ENCODE measurements around the gene CIB1.

Gene CIB1

DNA sequence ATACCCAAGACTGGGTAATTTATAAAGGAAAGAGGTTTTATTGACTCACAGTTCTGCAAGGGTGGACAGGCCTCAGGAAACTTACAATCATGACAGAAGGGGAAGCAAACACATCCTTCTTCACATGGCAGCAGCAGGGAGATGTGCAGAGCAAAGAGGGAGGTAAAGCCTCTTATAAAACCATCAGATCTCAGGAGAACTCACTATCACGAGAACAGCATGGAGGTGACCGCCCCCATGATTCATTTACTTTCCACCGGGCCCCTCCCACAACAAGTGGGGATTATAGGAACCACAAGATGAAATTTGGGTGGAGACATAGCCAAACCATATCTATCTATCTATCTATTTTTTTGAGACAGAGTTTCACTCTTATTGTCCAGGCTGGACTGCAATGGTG is 5.6 kb upstream of the CIB1 start:
- no peak for TF ChIP-seq CTCF (IDR thresholded peaks at IDR 0.05; ENCODE audit: insufficient read depth, low read depth, low read length, missing control alignments)
- DNase-seq (ENCODE audit: low read depth) = no peak
- H3K4me3 ChIP-seq (ENCODE audit: low read length) = no peak overlapping the region

DNA sequence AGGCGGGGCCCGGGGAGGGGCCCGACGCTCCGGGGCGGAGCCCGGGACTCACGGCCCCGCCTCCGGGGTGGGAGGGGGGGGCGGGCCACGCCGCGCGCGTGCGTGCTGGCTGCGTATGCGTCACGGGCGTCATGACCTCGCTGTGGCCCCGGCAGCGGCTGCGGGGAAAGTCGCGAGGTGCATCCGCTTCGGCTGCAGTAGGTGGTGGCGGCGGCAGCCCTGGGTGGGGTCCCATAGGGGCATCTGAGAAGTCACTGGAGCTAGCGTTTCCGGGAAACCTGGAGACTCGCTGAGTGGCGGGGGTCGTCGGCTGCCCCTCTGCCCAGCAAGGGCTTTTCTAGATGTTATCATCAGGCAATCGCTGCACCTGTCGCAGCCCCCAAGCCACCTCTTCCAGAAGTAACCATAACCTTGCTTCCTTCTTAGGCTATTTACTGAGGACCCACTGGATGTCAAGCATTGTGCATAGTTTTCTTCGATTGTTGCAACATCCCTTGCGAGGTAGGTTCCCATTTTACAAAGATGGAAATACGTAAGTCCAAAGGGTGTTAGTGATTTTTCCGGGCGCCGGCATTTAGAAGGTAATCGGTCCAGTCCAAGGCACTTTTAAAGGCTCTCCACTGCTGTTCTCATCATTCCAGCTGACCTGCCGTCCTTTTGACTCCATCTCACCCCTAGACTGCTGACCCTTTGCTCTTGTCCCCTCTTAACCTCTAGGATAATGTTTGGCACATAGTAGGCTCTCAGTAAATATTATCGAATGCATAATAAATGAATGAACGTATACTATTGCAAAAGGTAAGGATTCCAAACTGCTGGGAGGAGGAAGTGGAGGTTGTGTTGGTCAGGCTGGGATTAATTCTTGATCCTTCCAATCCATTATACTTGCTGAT is 601 bp upstream of the CIB1 start, which contains the start of gene GDPGP1:
GDPGP1 (plus strand) TSS at position 114 of the 893 bp plus-strand sequence. CDS start 6,700 bp downstream, outside the sequence.
- DNase-seq (ENCODE audit: low read depth) = no peak
- TF ChIP-seq CTCF (IDR thresholded peaks at IDR 0.05; ENCODE audit: insufficient read depth, low read depth, low read length, missing control alignments) = no peak
- peak within 1 kb of the TSS; percentile 74 for H3K4me3 ChIP-seq (ENCODE audit: low read length)

DNA sequence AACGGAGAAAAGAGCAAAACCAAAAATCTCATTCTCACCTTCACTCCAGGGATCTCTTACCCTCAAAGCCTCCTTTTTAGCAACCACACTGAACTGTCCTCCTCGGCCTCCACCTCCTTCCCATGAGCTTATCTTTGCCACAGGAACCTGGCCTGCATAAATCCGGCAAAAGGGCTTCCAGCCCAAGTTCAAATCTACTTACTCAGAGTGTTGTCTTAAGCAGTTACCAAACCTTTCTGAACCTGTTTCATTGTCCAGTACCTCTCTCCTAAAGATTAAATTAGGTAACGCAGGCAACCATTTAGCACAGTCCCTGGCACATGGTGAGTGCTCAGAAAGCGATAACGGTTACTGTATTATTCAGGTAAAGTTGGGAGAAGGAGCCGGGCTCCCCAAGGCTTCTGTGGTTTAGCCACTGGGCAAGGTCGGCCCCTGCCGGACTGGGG is 777 bp downstream of the CIB1 start:
- TF ChIP-seq CTCF (IDR thresholded peaks at IDR 0.05; ENCODE audit: insufficient read depth, low read depth, low read length, missing control alignments) = peak; percentile 52
- peak; percentile 46 for DNase-seq (ENCODE audit: low read depth)
- peak overlapping the region; percentile 74 for H3K4me3 ChIP-seq (ENCODE audit: low read length)

DNA sequence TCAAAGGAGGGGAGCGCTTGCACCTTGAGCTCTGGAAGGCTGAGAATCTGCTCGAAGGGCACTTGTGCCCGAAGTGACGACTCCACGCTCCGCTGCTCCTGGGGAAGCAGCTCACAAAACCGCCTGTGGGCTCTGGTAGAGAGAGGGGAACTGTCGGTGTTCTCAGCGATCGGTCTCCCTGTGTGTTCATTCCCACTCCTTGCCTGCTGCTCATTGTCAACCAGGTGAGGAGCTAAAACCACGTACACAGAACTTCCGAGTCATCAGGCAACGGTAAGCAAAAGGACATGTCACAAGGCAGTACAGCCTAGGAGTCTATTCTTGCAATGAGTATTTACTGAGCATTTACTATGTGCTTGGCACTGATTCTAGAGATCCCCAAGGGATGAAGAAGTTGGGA is 1.5 kb downstream of the CIB1 start:
- no peak for TF ChIP-seq CTCF (IDR thresholded peaks at IDR 0.05; ENCODE audit: insufficient read depth, low read depth, low read length, missing control alignments)
- DNase-seq (ENCODE audit: low read depth) = peak; percentile 55
- H3K4me3 ChIP-seq (ENCODE audit: low read length) = no peak overlapping the region

GRCh38 chr15:90231028-90232017 is 2.4 kb downstream of the CIB1 start:
- DNase-seq (ENCODE audit: low read depth) = peak; percentile 30
- H3K4me3 ChIP-seq (ENCODE audit: low read length) = no peak overlapping the region
- no peak for TF ChIP-seq CTCF (IDR thresholded peaks at IDR 0.05; ENCODE audit: insufficient read depth, low read depth, low read length, missing control alignments)

- no peak for DNase-seq (ENCODE audit: low read depth)
- no peak for TF ChIP-seq CTCF (IDR thresholded peaks at IDR 0.05; ENCODE audit: insufficient read depth, low read depth, low read length, missing control alignments)
- H3K4me3 ChIP-seq (ENCODE audit: low read length) = no peak overlapping the region
These were observed 3.1 kb downstream of the CIB1 start for GRCh38 chr15:90230610-90231009.
